CD4-positive, alpha-beta T cell treated with Interleukin-4 for 4 hours (primary cell): ENCODE measurements around the gene CNTN5.

Experiments
- DNase-seq: peaks from one replicate; pipeline ENCODE4 v3.0.0-alpha.2; 2020

CNTN5 gene

DNA sequence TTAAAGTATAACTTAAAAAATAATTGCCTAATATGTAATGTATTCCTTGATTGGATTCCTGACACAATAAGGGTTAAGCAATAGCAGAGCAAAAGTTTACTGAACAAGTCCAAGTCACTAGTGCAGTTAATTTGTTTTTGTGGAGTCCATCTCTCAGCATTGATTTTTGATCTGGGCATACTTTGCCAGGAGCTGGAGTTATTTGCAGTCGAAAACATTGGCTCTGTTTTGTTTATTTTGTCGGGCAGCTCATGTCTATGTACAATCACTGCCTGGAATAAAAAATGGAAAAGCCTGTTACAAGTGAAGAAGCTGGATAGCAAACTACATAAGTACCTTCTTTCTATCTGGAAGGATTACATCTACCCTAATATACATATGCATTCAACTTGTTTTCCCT is 625.2 kb downstream of the CNTN5 start:
- no peak for DNase-seq

DNA sequence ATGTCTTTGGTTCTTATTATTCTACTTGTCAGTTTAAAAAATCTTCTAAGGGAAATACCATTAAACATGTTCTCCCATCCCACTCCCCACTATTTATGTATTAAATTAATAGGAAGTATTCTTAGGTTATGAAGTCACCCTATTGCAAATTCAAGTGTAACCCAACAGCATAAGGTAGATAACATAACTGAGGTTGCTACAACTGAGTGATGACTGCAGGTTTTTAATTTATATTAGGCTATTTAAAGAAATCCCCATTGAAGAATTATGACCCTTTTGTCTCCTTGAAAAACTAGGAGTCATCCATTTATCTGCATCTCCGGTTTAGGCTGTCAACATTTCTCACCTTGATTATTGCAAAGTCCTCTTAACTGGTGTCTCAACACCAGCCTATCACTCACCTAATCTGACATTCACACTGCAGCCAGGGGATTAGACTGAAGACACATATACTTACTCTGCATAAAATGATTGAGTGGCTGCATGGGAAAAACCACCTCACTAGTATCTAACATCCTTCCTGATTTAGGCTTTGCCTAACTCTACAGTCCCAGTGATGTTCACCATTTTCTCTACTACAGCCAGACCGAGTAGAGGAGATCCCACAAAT is 649.4 kb downstream of the CNTN5 start:
- no peak for DNase-seq

DNA sequence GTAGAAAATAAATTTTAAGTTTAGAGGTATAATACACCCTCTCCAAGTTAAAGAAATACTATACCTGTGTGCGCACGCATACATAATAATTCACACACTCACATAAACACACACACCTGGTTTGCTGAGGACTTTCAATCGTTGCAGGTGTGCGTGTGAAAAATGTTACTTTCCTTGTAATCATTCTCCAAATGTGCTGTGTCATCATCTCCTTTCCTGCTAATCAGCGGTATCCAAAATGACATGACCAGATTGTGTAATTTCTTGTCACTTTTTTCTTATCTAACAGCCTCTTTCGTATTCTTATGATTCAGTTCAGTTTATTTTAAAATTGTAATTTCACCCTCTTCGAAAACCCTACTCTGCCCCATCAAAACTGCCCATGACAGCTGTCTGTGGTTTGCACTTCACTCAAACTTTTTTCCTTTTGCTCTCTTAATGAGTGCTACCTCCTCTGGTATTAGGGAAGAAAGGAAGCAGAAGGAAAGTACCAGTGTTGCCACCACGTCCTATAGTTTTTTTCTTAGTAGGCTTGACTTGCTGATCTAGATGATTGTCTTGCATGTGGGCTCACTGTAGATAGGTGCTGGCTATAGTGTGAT is 651.2 kb downstream of the CNTN5 start:
- DNase-seq = no peak

DNA sequence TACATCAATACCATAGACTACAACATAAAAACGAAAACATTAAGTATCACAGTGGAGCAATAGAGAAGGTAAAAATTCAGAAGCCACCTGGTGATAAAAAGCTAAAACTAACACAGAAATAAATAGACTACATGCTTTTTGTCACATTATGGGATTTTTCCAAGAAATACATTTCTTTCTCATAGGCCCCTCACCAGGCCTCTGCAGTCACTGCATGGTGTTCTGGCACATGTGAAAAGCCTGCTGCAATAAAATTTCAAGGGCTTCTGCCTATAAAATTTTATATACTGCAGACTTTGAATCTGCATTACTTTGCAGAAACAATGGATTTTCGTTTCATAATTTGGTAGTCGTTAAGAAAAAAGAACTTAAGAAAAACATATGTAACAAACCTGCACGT is 655.5 kb downstream of the CNTN5 start:
- DNase-seq = no peak

DNA sequence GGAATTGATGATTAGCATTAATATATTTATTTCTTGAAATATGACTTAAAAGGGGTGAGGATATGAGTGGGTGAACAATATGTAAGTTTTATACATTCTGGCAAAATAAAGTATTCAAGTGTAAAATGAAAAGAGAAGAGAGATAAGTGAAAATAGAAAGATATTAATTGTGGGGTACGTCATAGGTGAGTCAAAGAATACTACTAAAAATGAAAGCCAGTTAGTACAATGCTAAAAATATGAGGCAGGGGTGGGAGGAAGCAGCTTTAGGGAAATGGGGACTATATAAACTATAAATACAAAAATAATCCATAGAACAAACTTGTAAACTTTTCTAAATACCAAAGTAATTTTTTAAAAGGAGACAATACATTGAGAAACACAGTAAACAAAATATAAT is 661.4 kb downstream of the CNTN5 start:
- DNase-seq = no peak

DNA sequence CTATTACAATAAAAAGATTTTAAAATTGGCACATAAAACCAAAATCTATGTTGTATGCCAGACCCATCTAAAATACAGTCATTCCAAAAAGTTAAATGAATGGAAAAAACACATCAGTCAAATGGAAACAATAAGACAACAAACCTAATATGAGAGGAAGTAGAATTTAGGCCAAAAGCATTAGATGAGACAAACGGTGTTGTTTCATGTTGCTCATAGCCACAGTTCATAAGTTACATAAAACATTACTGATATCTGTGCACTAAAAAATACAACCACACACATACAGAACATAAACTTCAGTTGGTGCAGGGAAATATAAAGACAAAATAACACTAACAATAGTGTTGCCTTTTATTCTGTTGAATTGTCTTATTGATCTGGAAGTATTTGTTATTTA is 661.9 kb downstream of the CNTN5 start:
- no peak for DNase-seq

DNA sequence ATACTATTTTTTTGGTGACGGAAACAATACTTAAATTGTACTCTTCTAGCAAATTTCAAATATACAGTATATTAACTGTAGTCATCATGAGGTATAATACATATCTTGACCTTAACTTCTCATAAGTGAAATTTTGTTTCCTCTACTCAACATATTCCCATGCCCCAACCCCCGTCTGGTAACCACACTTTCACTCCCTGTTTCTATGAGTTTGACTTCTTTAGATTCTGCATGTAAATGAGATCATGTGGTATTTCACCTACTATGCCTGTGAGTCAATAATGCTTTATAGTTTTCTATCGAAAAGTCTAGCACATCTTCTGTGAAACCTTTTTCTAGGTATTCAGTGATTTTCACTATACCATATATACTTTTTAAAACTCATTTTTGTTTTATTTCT is 663.2 kb downstream of the CNTN5 start:
- no peak for DNase-seq

DNA sequence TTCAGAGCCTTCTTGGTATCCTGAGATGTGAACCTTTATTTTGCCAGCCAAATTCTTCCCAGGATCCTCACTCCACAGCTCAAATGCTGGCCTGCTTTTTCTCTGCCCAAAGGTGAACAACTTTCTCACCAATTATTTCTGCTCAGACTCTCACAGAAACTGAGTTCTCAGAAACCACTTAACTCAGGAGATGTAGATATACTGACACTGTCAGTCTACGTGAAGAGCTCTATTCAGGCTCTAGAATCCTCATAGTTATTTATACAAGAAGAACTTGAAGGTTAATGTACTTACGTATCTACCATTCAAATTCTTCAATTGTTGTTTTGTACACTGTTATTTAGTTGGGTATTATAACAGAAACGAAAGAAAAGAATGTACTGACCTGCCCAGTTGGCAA is 666.1 kb downstream of the CNTN5 start:
- no peak for DNase-seq

DNA sequence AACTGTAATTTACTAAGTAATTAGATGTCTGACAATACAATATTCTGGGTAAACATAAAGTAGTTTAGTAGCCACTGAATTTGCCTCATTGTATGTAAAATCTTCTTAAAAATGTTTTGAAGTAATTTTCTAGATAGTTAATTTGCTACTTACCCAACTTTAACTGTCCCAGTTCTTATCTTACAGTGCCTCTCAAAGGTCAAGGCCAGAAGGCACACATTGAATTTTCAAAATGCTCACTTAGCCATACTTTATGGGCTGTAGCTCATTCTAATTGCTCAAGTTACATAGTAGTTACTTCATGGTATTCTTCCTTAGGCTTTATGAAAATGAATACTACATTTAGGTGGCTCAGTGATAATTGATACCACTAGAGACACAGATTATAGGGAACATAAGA is 666.6 kb downstream of the CNTN5 start:
- DNase-seq = no peak

DNA sequence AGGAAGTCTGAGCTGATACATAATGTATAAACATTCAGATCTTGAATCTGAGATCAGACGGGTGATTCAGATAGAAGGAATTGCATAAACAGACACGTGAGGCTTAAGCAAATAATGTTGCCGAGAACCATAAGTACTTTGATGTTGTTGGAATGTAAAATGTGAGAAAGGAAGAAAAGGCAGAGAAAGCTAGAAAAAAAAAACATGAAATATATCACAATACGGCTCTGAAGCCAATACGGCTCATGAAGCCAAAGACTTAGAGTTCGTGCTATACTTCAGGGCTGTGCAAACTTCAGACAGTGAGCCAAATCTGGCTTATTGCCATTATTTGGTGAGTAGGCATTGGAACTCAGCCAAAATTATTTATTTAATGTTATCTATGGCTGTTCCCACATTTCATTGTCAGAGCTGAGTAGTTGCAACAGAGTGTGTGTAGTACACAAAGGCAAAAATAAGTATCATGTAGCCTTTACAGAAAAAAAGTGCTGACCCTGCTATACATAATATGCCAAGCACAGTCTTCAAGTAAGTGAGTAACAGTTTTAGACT is 673.3 kb downstream of the CNTN5 start:
- DNase-seq = no peak

DNA sequence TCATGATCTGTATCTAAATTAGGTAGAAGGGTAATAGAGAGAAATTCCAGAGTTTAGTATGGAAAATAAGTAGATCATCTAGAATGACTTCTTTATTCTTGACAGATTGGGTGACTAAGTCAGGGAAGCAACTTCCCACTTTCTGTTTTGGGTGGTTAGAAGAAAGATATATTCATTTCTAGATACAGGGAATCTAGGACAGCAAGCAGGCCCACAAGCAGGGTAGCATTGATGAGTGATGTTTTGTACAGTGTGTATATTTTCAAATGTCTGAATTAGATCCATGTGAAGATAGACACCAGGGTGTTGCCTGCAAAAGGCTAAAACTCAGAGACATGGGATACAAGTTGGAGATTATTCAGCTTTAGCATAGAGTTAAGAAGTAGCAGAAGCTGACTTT is 674.4 kb downstream of the CNTN5 start:
- no peak for DNase-seq

DNA sequence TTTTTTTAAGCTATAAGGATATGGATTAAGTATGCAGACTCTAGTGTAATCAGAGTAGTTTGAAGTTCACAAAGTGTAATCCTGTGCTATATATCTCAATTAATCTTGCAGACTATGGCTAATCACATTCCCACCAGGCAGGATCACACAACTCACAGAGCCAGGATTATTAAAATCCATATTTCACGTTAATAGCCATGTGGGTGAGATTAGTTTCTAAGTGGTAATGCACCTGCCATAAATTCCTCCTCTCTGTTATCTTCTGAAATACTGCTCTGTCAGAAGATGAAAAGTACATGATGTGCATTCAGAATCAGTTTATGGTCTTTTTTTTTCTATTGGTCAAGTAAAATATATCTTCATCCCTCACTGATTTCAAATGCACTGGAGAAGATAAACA is 686.1 kb downstream of the CNTN5 start:
- DNase-seq = no peak

DNA sequence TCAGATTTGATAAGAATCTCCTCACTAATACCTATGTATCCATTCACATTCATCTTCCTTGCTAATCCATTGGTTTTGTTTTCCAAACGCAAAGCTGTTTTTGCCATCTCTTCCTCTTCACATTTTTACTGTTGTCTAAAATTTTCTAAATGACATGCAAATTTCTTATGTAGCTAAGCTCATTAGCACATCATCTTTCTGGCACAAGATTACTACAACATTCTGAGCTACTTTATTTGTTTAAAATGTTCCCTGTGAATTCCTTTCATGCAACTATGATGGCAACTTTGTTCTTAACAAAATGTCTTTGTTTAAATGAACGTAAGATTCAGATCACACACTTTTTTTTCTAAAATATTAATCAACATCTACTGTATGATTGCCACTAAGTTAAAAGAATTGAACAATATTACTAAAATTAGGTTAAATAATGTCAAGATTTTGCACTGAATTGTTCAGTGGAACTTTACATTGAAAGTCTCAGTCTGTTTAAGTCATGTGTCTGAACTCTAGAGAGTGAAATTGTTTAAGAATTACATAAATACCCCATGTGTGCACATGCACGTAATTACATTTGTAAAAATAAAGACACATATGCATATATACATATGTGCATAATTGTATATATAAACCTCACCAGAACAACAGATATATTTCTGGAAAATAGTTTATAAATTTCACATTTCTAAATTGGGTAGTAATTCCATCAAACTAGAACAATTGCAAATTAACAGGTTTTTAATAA is 688.4 kb downstream of the CNTN5 start:
- DNase-seq = no peak

DNA sequence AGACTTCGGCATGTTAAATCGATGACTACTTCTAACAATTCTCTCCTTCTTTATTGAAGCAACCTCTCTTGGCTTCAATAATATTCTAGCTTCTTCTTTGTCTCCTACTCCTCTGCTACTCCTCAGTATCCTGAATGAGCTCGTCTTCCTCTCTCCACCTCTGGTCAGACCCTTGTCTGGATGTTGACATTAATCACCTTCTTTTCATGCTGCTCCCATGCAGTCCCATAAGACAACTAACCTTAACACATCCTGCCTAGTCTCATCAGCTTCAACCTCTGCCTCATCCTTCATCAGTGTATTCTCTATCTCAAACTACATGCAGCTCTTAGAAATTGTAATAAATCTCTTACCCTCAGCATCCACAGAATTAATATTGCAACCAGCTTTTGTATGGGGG is 695.6 kb downstream of the CNTN5 start:
- no peak for DNase-seq

DNA sequence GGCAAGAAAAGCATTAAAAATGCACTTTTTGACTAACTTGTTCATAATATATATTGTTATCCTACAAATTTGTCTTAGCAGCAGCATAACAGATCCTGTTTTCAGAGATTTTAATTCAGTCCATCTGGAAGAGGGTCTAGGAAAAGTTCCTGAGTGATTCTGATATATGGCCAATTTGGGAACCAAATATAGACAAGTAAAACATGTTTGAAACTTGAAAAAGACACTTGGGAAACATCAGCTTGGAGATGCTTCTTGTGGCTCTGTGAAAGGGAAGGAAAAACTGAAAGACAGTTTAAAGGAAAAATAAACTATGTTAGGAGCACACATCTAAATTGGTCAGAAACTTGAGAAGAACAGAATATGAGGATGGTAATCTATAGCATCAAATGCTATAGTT is 697.5 kb downstream of the CNTN5 start:
- DNase-seq = no peak

DNA sequence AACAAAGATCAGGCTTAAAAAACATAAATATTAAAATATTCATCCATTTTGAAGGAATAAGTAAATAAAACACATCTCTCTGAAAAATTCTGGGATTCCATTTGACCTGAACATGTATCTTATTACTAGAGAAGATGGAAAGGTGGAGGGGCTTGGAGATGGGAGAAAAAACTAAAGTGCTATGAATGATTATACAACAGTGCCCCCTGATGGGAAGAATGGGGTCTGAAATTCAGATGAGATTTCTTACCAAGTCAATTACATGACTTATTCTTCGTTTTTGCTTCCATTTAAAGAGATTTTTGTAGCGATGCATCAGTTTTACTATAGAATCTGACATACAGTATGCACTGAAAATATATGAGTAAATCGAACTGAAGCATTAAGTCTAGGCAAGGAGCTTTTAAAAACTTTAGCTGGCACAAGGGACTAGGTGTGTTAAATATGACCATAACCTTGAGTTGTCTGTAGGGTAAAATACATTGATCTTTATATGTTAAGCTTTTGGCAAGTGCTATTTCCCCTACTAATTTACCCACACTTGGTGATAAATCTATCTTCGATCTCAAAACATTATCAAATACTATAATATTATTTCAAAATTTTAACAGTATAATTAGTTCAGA is 718.8 kb downstream of the CNTN5 start:
- DNase-seq = no peak

DNA sequence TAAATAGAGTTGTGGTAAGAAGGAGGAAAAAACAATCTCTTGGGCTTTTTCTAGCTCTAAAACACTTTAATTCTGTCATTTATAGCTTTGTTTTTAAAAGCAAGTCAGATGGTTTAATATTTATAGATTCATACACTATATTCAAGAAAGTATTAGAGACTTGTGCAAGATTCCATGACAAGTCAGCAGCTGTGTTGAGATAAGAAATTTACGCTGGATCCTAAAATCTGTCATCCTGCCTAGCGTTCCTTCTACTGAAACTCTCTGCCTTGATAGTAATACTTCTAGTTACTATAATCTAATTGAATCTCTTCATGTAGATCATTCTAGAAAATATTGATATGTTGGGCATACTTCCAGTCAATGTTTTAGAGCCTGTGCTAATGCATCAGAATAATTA is 721.8 kb downstream of the CNTN5 start:
- no peak for DNase-seq

DNA sequence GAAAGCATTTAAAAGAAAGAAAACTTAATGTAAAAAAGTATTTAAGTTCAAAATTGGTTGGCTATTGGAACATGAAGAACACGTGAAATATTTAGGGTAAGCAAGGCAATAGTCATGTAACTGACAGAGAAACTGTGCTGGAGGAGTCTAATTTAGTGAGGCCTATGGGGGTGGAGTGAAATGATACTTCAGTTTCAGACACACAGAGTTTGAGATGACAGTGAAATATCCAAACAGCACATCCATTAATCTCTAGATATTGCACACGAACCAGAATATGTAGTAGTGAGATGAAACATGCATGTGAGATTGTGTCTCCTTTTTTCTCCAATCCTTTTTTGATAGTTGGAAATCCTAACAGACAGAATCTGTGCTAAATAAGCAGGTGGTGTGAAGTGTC is 739.0 kb downstream of the CNTN5 start:
- no peak for DNase-seq

DNA sequence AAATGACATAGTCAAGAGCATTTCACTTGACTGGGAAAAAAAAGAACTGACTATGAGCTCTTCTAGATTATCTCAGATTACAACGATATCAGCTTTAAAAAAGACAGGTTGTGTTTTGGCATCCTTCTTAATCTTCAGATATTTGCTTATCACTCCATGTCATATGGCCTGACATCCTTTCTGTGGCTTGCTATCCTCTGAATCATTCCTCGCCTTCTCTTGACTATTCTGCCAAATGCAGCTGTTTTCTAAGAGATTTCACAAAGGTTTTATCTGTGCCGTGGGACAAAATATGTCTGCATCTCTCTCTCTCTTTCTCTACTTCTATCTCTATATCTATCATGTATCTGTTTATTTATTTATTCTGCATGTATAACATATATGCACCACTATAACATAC is 746.1 kb downstream of the CNTN5 start:
- DNase-seq = no peak

DNA sequence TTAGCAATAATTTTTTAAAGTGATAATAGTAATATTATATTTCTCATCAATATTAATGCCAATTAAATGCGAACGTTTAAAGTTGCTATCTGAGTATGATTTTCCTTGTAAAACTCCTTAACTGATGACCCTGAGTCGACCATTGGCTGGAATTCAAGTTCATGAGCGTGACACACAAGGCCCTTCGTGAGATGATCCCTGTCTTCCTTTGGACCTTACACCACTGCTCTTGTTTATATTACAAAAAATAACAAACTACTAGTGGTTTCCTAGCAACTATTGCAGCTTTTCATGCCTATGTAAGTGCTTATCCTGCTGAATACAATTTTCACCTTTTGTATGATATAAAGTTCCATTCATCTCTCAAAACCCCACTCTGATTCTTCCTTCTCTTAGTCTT is 752.9 kb downstream of the CNTN5 start:
- DNase-seq = no peak

DNA sequence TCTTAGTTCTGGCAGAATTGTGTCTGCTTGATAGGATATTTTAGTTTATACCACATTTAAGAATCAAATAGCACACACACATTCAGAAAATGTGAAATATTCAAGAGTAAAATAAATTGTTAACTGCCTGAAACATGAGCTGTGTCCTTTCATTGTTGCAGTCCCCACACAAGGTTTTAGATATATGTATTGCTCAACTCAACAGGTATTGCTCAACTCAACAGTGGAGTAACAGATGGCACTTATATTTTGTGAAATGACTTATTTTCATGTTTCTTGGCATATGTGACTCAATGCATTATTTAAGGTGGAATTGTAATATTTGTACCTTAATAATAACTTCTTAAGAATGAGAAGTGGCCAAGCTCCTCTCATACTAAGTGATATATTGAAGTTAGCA is 760.3 kb downstream of the CNTN5 start:
- no peak for DNase-seq

DNA sequence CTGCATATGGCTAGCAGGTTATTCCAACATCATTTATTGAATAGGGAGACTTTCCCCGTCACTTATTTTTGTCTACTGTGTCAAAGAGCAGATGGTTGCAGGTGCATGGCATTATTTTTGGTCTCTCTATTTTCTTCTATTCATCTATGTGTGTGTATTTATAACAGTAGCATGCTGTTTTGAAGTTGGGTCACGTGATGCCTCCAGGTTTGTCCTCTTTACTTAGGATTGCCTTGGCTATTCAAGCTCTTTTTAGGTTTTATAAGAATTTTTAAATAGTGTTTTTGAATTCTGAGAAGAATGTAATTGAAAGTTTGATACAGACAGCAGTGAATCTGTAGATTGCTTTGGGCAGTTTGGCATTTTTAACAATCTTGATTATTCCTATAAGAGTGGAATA is 770.6 kb downstream of the CNTN5 start:
- no peak for DNase-seq

DNA sequence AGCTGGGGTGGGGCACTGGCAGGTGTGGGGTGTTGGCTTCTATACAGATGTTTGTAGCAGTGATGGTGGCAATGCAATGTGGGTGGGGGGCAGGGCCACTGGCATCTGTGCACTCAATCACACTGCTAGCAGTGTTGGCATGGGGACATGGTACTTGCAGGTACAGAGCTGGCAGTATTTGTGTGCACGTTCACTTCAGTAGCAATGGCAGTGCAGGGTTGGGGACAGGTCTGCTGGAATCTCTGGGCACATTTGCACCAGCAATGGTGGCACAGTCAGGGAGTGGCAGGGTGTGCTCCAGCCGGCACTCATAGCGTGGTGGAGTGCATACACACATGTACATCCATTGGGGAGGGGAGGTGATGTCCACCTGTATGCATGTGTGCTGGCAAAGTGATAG is 775.2 kb downstream of the CNTN5 start:
- DNase-seq = no peak

DNA sequence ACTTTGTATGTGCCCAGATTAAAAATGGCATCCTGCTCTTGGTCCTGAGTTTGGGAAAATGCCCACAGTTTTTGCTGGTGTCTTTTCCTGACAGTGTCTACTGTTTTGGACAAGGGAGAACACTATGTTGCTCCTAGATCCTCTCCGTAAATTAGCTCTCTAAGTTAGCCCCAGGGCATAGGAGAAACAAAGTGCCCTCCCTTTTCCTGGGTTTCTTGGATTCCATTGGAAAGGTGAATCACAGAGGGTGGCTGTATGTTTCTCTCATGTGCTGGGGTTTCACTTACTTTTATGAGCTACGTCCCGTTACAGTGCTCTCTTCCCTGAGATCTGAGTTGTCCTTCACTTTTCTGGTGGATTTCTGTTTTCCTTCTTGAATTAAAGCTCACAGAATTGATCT is 782.8 kb downstream of the CNTN5 start:
- no peak for DNase-seq
